DOHH2 (cell line): ENCODE measurements around the gene ORAI1.

Experiments
- H3F3A ChIP-seq: fragments of 200-600 bp; sonication (generic), shearing (Covaris generic); 2 replicates; pipeline ENCODE4 v1.6.0; 2016; ENCODE audit warnings: antibody characterized with exemption, mild to moderate bottlenecking; ENCODE audit not compliant: control insufficient read depth, insufficient read depth
- H3K27ac ChIP-seq: fragments of 200-600 bp; sonication (generic); 2 replicates; pipeline ENCODE4 v1.5.1; 2014; ENCODE audit warnings: low read depth, mild to moderate bottlenecking, low read length, moderate library complexity
- H3K27me3 ChIP-seq: fragments of 200-600 bp; sonication (generic); 2 replicates; pipeline ENCODE4 v1.6.1; 2014; ENCODE audit warnings: mild to moderate bottlenecking, low read length, mixed read lengths; ENCODE audit not compliant: control insufficient read depth
- H3K36me3 ChIP-seq: fragments of 200-600 bp; sonication (generic); 2 replicates; pipeline ENCODE4 v1.6.1; 2014; ENCODE audit warnings: mild to moderate bottlenecking, low read length, moderate library complexity, mixed read lengths; ENCODE audit not compliant: control insufficient read depth
- H3K4me1 ChIP-seq: fragments of 200-600 bp; sonication (generic); 2 replicates; pipeline ENCODE4 v1.6.1; 2014; ENCODE audit warnings: mild to moderate bottlenecking, low read length, mixed read lengths; ENCODE audit not compliant: control insufficient read depth
- H3K4me2 ChIP-seq: fragments of 200-600 bp; sonication (generic); 2 replicates; pipeline ENCODE4 v1.6.0; 2014; ENCODE audit warnings: mild to moderate bottlenecking, low read length, moderate library complexity
- H3K4me3 ChIP-seq: fragments of 200-600 bp; sonication (generic); 2 replicates; pipeline ENCODE4 v1.5.1; 2014; ENCODE audit warnings: mild to moderate bottlenecking, low read length, mixed read lengths
- H3K79me2 ChIP-seq: fragments of 200-600 bp; sonication (generic); 2 replicates; pipeline ENCODE4 v1.6.1; 2014; ENCODE audit warnings: mild to moderate bottlenecking, low read length, mixed read lengths; ENCODE audit not compliant: control insufficient read depth
- H3K9me2 ChIP-seq: fragments of 200-600 bp; sonication (generic); replicated peaks from 2 replicates; pipeline ENCODE4 v1.6.1; 2014; ENCODE audit warnings: mild to moderate bottlenecking, low read length, mixed read lengths; ENCODE audit not compliant: control insufficient read depth
- H3K9me3 ChIP-seq: fragments of 200-600 bp; sonication (generic); 2 replicates; pipeline ENCODE4 v1.6.1; 2014; ENCODE audit warnings: antibody characterized with exemption, low read length, mixed read lengths; ENCODE audit not compliant: control insufficient read depth, insufficient read depth
- H4K20me1 ChIP-seq: fragments of 200-600 bp; sonication (generic); 2 replicates; pipeline ENCODE4 v1.6.0; 2014; ENCODE audit warnings: low read depth, mild to moderate bottlenecking, antibody characterized with exemption, low read length, moderate library complexity; ENCODE audit not compliant: control insufficient read depth, insufficient read depth
- CTCF ChIP-seq: fragments of 200-600 bp; sonication (generic); IDR thresholded peaks from one replicate; pipeline ENCODE4 v1.5.1; 2014; ENCODE audit warnings: antibody characterized with exemption, mild to moderate bottlenecking, low read depth, low read length; ENCODE audit not compliant: poor library complexity, severe bottlenecking
- EZH2phosphoT487 ChIP-seq: fragments of 200-600 bp; sonication (generic); IDR thresholded peaks from 2 replicates; pipeline ENCODE4 v1.6.1; 2017; ENCODE audit warnings: borderline replicate concordance, mild to moderate bottlenecking, antibody characterized with exemption, low read length, moderate library complexity, mixed read lengths

ORAI1 gene

DNA sequence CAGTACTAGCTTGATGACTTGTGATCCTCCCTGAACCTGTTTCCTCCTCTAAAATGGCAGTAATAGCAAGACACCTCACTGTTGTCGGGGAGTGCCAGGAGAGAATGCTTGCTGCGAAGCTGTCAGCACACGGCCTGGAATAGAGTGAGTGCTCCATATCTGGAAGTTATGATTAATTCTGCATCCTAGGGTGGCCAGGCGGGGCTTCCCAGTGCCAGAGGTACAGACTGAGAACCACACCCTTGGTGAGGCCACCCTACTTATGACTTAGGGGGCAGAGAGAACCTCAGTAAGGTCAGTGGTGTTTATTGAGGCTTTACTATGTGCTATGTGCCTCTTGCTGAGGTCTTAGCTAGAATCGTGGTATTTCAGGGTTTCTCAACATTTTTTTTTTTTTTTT lies 23.0 kb downstream of the ORAI1 start:
- no peak overlapping the region for H3K4me3 ChIP-seq
- H3K4me1 ChIP-seq: no peaks in the 10 kb centered on the region
- H3K36me3 ChIP-seq: no peaks in the 10 kb centered on the region
- TF ChIP-seq EZH2phosphoT487: no peak
- no peak for TF ChIP-seq CTCF
- H3K27me3 ChIP-seq: no peaks in the 10 kb centered on the region
- H3K27ac ChIP-seq: no peak overlapping the region
- no peak overlapping the region for H3K4me2 ChIP-seq
- no peaks in the 10 kb centered on the region for H3K9me3 ChIP-seq
- no peaks in the 10 kb centered on the region for H3K79me2 ChIP-seq
- no peaks in the 10 kb centered on the region for H4K20me1 ChIP-seq
- no peaks in the 10 kb centered on the region for H3F3A ChIP-seq
- no peaks in the 10 kb centered on the region for H3K9me2 ChIP-seq

DNA sequence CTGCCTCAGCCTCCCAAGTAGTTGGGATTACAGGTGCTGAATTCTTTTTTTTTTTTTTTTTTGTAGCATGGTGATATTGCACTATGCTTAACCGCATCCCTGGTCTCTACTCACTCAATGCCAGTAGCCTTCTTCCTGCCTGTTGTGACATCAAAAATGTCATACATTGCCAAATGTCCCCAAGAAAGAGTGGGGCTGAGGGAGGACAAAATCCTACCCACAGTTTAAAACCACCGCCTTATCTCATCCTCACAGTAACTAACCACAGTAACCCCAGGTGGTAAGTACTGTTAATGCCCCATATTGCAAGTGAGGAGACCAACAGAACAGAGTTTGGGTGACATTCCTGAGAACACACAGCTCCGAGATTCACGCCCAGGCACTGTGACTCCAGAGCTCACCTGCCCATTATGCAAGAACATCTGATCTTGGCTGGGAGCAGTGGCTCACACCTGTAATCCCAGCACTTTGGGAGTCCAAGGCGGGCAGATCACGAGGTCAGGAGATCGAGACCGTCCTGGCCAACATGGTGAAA lies 23.6 kb downstream of the ORAI1 start:
- Histone ChIP-seq H4K20me1 (no peaks in the 10 kb centered on the region), H3F3A (no peaks in the 10 kb centered on the region), H3K9me2 (no peaks in the 10 kb centered on the region), H3K4me2 (no peak overlapping the region), H3K4me3 (no peak overlapping the region), H3K27me3 (no peaks in the 10 kb centered on the region), H3K79me2 (no peaks in the 10 kb centered on the region), H3K36me3 (no peaks in the 10 kb centered on the region), H3K9me3 (no peaks in the 10 kb centered on the region), H3K27ac (no peak overlapping the region), H3K4me1 (no peaks in the 10 kb centered on the region)
- TF ChIP-seq CTCF (no peak), EZH2phosphoT487 (no peak)

DNA sequence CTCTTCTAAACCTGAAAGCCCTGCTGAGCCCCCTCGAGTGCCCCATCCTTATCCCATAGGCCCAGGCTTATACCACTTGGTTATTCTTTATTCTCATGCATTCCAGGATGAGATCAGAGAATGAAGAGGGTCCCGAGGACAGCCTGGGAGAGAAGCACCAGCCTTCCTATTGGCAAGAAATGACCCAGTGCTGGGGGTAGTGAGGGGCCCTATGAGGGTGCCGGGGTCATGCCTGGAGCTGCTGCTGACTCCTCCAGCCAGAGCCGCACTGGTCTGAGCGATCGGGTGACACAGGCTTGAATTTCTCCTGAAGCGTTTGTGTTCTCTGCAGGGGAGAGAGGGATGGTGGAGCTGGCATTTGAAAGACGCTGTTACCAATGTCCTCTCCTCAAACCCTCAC lies 25.0 kb downstream of the ORAI1 start:
- no peak overlapping the region for H3K4me2 ChIP-seq
- no peak for TF ChIP-seq CTCF
- TF ChIP-seq EZH2phosphoT487: no peak
- H3K27me3 ChIP-seq: no peaks in the 10 kb centered on the region
- no peaks in the 10 kb centered on the region for H3K4me1 ChIP-seq
- H3F3A ChIP-seq: no peaks in the 10 kb centered on the region
- H3K9me3 ChIP-seq: no peaks in the 10 kb centered on the region
- H3K4me3 ChIP-seq: no peak overlapping the region
- no peaks in the 10 kb centered on the region for H3K36me3 ChIP-seq
- H3K79me2 ChIP-seq: no peaks in the 10 kb centered on the region
- no peaks in the 10 kb centered on the region for H3K9me2 ChIP-seq
- H3K27ac ChIP-seq: no peak overlapping the region
- no peaks in the 10 kb centered on the region for H4K20me1 ChIP-seq
